HK-2 (cell line): ENCODE results near the gene TMEM218.
"Not testable (repeated sequence)": the region's sequence is repeated elsewhere in the genome, so short reads cannot be mapped to it uniquely, and the experiment has no call there.

Experiments used
- DNase-seq: peaks from one replicate; pipeline ENCODE4 v3.0.0-alpha.2; 2018; ENCODE audit not compliant: unreplicated experiment

TMEM218 gene

GRCh38 chr11:125090151-125090550 lies 21.3 kb downstream of the TMEM218 start:
- not testable (repeated sequence) for DNase-seq

- not testable (repeated sequence) for DNase-seq
Measured at GRCh38 chr11:125089481-125089880, 21.9 kb downstream of the TMEM218 start.

- DNase-seq, result no peak
Measured at GRCh38 chr11:125088576-125089455, 22.6 kb downstream of the TMEM218 start.

GRCh38 chr11:125088123-125088522 lies 23.3 kb downstream of the TMEM218 start:
- DNase-seq, result no peak

- no peak for DNase-seq
Measured at GRCh38 chr11:125086633-125087296, 24.7 kb downstream of the TMEM218 start.

GRCh38 chr11:125085301-125086081 lies 25.9 kb downstream of the TMEM218 start:
- DNase-seq, result no peak

- DNase-seq, result no peak
Measured at GRCh38 chr11:125084761-125085231, 26.6 kb downstream of the TMEM218 start.

- no peak for DNase-seq
Measured at GRCh38 chr11:125084057-125084416, 27.4 kb downstream of the TMEM218 start.

- no peak for DNase-seq
Measured at GRCh38 chr11:125083312-125084056, 27.9 kb downstream of the TMEM218 start.

- DNase-seq, result peak; percentile 51
Measured at GRCh38 chr11:125082611-125083311, 28.7 kb downstream of the TMEM218 start.

- DNase-seq, result no peak
Measured at GRCh38 chr11:125082040-125082439, 29.4 kb downstream of the TMEM218 start.

- DNase-seq, result no peak
Measured at GRCh38 chr11:125081098-125081798, 30.2 kb downstream of the TMEM218 start.

GRCh38 chr11:125080531-125080911 lies 30.9 kb downstream of the TMEM218 start:
- no peak for DNase-seq

GRCh38 chr11:125079878-125080530 lies 31.4 kb downstream of the TMEM218 start:
- no peak for DNase-seq

- DNase-seq, result peak; percentile 66
Measured at GRCh38 chr11:125079151-125079877, 32.1 kb downstream of the TMEM218 start.

- DNase-seq, result no peak
Measured at GRCh38 chr11:125078516-125079140, 32.8 kb downstream of the TMEM218 start.

- DNase-seq, result no peak
Measured at GRCh38 chr11:125078016-125078415, 33.4 kb downstream of the TMEM218 start.

- DNase-seq, result no peak
Measured at GRCh38 chr11:125076378-125076945, 35.0 kb downstream of the TMEM218 start.
